Nephron (organoid): ENCODE measurements around the gene KLHL20.
"Not testable (repeated sequence)": the region's sequence is repeated elsewhere in the genome, so short reads cannot be mapped to it uniquely, and the experiment has no call there.

ENCODE experiments used
- H3K27ac Mint-ChIP-seq, 3 experiments: 2 replicates each; pipeline ENCODE4 v1.8.0; 2020; ENCODE audit warnings: mixed read lengths in 3 of 3, mild to moderate bottlenecking in 2 of 3, moderate library complexity in 1 of 3
- H3K27me3 Mint-ChIP-seq: 2 replicates; pipeline ENCODE4 v1.8.0; 2021; ENCODE audit warnings: low read depth, mild to moderate bottlenecking, moderate library complexity, mixed read lengths
- H3K36me3 Mint-ChIP-seq: 2 replicates; pipeline ENCODE4 v1.8.0; 2020; ENCODE audit warnings: low read depth, mixed read lengths
- H3K4me1 Mint-ChIP-seq: 2 replicates; pipeline ENCODE4 v1.8.0; 2020; ENCODE audit warnings: mixed read lengths
- H3K4me3 Mint-ChIP-seq, 3 experiments: 2 replicates each; pipeline ENCODE4 v1.8.0; 2020; ENCODE audit warnings: mild to moderate bottlenecking in 3 of 3, mixed read lengths in 3 of 3, moderate library complexity in 2 of 3
- H3K9me3 Mint-ChIP-seq: 2 replicates; pipeline ENCODE4 v1.8.0; 2020; ENCODE audit warnings: mixed read lengths
- TF ChIP-seq, protein P1 (sequence below), 3 experiments: fragments of 200-600 bp; sonication (generic); IDR thresholded peaks; one replicate each; pipeline ENCODE4 v1.5.0; 2021; ENCODE audit warnings: antibody characterized with exemption in 3 of 3; ENCODE audit not compliant: unreplicated experiment in 3 of 3

KLHL20 gene

GRCh38 chr1:173714441-173714758, 381 bp upstream of the KLHL20 start:
- peaks cover 13% of the 10 kb centered on the region for H3K36me3 Mint-ChIP-seq
- no peaks in the 10 kb centered on the region for H3K9me3 Mint-ChIP-seq
- TF ChIP-seq, protein P1, sequence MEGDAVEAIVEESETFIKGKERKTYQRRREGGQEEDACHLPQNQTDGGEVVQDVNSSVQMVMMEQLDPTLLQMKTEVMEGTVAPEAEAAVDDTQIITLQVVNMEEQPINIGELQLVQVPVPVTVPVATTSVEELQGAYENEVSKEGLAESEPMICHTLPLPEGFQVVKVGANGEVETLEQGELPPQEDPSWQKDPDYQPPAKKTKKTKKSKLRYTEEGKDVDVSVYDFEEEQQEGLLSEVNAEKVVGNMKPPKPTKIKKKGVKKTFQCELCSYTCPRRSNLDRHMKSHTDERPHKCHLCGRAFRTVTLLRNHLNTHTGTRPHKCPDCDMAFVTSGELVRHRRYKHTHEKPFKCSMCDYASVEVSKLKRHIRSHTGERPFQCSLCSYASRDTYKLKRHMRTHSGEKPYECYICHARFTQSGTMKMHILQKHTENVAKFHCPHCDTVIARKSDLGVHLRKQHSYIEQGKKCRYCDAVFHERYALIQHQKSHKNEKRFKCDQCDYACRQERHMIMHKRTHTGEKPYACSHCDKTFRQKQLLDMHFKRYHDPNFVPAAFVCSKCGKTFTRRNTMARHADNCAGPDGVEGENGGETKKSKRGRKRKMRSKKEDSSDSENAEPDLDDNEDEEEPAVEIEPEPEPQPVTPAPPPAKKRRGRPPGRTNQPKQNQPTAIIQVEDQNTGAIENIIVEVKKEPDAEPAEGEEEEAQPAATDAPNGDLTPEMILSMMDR (IDR thresholded peaks at IDR 0.05; ENCODE audit: unreplicated experiment in 3 of 3) = no peak
- peaks cover 29% of the 10 kb centered on the region for H3K4me1 Mint-ChIP-seq
- H3K27ac Mint-ChIP-seq = peak overlapping the region; percentile 95 to 97 (median 97)
- H3K27me3 Mint-ChIP-seq = peaks cover 17% of the 10 kb centered on the region
- peak overlapping the region; percentile 93 to 98 (median 95) for H3K4me3 Mint-ChIP-seq

GRCh38 chr1:173715538-173715844, 710 bp downstream of the KLHL20 start:
- Mint-ChIP-seq H3K27me3 (peaks cover 10% of the 10 kb centered on the region), H3K4me1 (peaks cover 29% of the 10 kb centered on the region), H3K27ac (peak overlapping the region; percentile 95 to 97 (median 97)), H3K4me3 (peak overlapping the region; percentile 93 to 98 (median 95)), H3K9me3 (peaks cover 3% of the 10 kb centered on the region), H3K36me3 (peaks cover 21% of the 10 kb centered on the region)
- TF ChIP-seq, protein P1 (IDR thresholded peaks at IDR 0.05; ENCODE audit: unreplicated experiment in 3 of 3) = no peak

- TF ChIP-seq, protein P1 (IDR thresholded peaks at IDR 0.05; ENCODE audit: unreplicated experiment in 3 of 3) = no peak
Observed at GRCh38 chr1:173717238-173717637, 2.5 kb downstream of the KLHL20 start.

DNA sequence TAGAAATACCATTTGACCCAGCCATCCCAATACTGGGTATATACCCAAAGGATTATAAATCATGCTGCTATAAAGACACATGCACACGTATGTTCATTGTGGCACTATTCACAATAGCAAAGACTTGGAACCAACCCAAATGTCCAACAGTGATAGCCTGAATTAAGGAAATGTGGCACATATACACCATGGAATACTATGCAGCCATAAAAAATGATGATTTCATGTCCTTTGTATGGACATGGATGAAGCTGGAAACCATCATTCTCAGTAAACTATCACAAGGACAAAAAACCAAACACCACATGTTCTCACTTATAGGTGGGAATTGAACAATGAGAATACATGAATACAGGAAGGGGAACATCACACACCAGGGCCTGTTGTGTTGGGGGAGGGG, 16.6 kb downstream of the KLHL20 start:
- H3K27me3 Mint-ChIP-seq, H3K4me1 Mint-ChIP-seq, H3K27ac Mint-ChIP-seq, H3K4me3 Mint-ChIP-seq: not testable (repeated sequence)
- peaks cover 46% of the 10 kb centered on the region for H3K9me3 Mint-ChIP-seq
- peaks cover 62% of the 10 kb centered on the region for H3K36me3 Mint-ChIP-seq

More at GRCh38 chr1:173717238-173717637, 2.5 kb downstream of the KLHL20 start:
- peaks cover 7% of the 10 kb centered on the region for H3K9me3 Mint-ChIP-seq
- H3K4me1 Mint-ChIP-seq = peaks cover 29% of the 10 kb centered on the region
- peaks cover 38% of the 10 kb centered on the region for H3K36me3 Mint-ChIP-seq
- H3K27me3 Mint-ChIP-seq = peaks cover 6% of the 10 kb centered on the region
- H3K27ac Mint-ChIP-seq = peak overlapping the region in 1 of 3 experiments; percentile 10
- H3K4me3 Mint-ChIP-seq = peak overlapping the region; percentile 55 to 78 (median 62)

GRCh38 chr1:173733912-173734311, 19.1 kb downstream of the KLHL20 start:
- Mint-ChIP-seq H3K4me3 (no peak overlapping the region), H3K36me3 (peaks cover 63% of the 10 kb centered on the region), H3K4me1 (no peaks in the 10 kb centered on the region), H3K27ac (no peak overlapping the region), H3K9me3 (peaks cover 49% of the 10 kb centered on the region), H3K27me3 (no peaks in the 10 kb centered on the region)
- TF ChIP-seq, protein P1 (IDR thresholded peaks at IDR 0.05; ENCODE audit: unreplicated experiment in 3 of 3) = no peak

DNA sequence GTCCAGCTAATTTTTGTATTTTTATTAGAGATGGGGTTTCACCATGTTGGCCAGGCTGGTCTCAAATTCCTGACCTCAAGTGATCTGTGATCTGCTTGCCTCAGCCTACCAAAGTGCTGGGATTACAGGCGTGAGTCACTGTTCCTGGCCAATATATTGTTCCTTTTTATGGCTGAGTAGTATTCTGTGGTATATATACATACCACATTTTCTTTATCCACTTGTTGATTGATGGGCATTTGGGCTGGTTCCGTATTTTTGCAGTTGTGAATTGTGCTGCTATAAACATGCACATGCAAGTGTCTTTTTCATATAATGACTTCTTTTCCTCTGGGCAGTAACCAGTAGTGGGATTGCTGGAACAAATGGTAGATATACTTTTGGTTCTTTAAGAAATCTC, 21.3 kb downstream of the KLHL20 start:
- Mint-ChIP-seq H3K9me3 (peaks cover 55% of the 10 kb centered on the region), H3K36me3 (peaks cover 74% of the 10 kb centered on the region)
- not testable (repeated sequence) for H3K4me3 Mint-ChIP-seq, H3K27me3 Mint-ChIP-seq, H3K4me1 Mint-ChIP-seq, H3K27ac Mint-ChIP-seq

DNA sequence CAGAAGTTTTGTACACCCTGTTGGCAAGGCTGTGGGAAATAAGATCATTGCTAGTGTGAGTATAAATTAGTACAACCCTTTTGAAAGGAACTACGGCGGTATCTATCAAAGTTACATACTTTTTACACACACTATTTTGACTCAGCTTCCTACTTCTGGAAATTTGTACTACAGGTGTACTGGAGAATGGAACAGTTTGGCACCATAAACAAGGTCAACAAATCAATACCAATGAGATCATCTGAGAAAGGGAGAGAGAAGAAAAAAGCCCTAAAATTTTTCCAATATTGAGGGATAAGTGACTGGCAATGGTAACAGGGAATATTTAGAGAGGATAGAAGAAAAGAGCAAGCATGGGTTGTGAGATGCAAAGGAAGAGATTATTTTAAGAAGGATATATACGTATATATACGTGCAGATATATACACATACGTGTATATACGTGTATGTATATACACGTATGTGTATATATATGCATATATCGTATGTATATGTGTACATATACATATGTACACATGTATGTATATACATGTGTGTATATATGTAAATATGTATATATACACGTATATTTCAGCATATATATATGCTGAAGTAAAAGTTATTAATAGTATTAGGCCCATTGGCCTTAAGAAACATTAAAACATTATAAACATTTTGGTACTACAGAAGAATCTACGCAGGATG, 27.6 kb downstream of the KLHL20 start:
- H3K9me3 Mint-ChIP-seq = peaks cover 34% of the 10 kb centered on the region
- no peak overlapping the region for H3K27ac Mint-ChIP-seq
- H3K27me3 Mint-ChIP-seq = no peaks in the 10 kb centered on the region
- H3K36me3 Mint-ChIP-seq = peaks cover 72% of the 10 kb centered on the region
- TF ChIP-seq, protein P1 (IDR thresholded peaks at IDR 0.05; ENCODE audit: unreplicated experiment in 3 of 3) = no peak
- H3K4me3 Mint-ChIP-seq = no peak overlapping the region
- H3K4me1 Mint-ChIP-seq = no peaks in the 10 kb centered on the region
